Limb (tissue), 2 donors: ENCODE results near the gene CDC42BPB.

Experiments
- DNase-seq, 2 donors: peaks; one replicate each; pipeline ENCODE4 v3.0.0-alpha.2; 2016; ENCODE audit errors: extremely low spot score in 2 of 2

The CDC42BPB gene

GRCh38 chr14:102915292-102916110, 141.8 kb downstream of the CDC42BPB start:
- DNase-seq: no peak

- no peak for DNase-seq
Measured at GRCh38 chr14:102914474-102915291, 142.7 kb downstream of the CDC42BPB start.

DNA sequence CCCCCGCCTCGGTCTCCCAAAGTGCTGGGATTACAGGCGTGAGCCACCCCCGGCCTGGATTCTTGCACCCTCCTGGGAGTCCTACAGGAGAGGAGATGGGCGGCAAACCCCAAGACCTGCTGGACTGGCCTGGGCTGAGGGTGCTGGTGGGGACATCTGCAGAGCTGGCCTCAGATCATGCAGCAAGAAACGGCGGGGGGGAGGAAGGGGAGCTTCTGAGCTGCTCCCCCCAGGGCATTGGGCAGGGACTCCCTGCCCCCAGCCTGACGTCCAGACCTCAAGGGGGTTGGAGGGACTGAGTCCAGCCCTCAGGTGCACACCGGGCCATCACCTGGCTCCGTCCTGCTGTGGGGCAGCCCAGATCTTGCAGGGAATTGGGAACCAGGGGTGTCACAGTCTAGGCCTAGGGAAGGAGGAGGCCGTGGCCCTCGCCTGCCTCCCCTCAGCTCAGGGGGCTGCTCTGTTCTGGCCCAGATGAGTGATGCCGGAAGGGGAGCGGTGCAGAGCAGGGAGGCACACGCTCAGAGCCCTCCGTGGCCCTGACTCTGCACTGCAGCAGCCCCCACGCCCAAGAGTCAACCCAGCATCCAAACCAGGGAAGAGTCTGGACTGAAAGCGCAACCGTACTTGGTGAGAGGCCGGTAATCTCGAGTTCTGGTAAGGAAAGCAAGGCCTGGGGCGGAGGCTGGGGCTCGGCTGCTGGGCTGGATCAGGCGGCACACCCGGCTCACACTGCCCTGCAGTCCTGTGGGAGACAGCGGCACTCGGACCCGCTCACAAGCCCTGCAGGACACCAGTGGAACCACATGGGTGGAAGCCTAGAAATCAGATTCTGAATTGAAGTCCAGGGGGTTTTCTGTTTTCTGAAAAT, 143.8 kb downstream of the CDC42BPB start:
- DNase-seq: no peak

- DNase-seq: no peak
Measured at GRCh38 chr14:102911991-102912761, 145.2 kb downstream of the CDC42BPB start.

DNA sequence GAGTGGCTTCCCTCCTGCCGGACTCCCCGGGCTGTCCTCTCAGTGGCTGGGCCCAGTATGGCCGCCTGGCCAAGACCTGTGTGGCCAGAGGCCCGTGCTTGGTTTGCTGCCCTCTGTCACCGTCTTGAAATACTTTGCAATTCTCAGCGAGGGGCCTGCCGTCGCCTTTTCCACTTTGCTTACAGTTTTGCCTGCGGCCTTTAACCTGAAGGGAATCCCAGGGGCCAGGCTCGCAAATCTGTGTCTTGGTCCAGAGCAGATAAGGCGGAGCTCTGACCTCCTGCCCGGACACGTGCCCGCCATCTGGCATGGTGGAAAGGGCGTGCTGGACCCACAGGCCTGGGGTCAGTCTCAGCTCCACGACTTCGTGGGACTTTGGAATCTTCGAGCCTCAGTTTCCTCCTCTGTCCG, 145.8 kb downstream of the CDC42BPB start:
- no peak for DNase-seq

DNA sequence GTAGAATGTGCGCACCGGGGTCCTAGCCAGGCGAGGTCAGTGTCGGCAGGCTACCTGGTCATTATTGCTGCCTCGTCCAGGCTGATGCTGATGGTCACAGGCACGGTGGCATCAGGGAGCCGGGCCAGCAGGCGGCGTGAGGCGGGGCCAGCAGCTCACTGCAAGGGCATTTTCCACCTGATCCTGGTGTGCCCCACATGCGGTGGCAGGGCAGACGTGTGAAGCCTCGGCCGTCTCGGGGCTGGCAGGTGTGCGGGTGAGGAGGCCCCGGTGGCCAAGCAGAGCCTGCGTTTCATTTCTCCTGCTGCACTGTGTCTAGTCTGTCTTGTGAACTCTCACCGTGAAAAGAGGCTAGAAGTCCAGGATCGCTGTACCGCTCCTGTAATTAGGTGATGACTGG, 146.9 kb downstream of the CDC42BPB start:
- DNase-seq: no peak

- DNase-seq: no peak
Measured at GRCh38 chr14:102909911-102910310, 147.4 kb downstream of the CDC42BPB start.

DNA sequence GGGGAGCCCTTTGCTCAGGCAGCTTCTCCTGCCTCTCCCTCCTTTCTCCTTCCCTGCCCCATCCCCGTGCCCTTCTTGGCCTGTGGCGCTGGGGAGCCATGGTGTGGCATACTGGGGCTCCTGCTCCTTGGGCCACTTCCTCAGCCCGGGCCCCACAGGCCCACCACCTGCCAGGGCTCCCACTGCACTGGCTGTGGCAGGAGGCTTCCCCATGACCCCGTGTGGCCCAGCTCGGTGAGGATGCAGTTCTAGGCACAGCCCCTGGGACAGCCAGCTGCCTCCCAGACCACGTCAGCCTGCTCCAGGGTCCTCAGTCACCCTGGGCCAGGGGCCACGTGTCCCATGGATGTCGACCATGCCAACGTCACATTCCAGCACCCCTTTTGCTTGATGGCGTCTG, 147.9 kb downstream of the CDC42BPB start:
- no peak for DNase-seq

GRCh38 chr14:102908766-102909455, 148.4 kb downstream of the CDC42BPB start:
- DNase-seq: no peak

GRCh38 chr14:102907980-102908730, 149.2 kb downstream of the CDC42BPB start:
- DNase-seq: no peak

- DNase-seq: no peak
Measured at GRCh38 chr14:102907303-102907844, 150.0 kb downstream of the CDC42BPB start.

DNA sequence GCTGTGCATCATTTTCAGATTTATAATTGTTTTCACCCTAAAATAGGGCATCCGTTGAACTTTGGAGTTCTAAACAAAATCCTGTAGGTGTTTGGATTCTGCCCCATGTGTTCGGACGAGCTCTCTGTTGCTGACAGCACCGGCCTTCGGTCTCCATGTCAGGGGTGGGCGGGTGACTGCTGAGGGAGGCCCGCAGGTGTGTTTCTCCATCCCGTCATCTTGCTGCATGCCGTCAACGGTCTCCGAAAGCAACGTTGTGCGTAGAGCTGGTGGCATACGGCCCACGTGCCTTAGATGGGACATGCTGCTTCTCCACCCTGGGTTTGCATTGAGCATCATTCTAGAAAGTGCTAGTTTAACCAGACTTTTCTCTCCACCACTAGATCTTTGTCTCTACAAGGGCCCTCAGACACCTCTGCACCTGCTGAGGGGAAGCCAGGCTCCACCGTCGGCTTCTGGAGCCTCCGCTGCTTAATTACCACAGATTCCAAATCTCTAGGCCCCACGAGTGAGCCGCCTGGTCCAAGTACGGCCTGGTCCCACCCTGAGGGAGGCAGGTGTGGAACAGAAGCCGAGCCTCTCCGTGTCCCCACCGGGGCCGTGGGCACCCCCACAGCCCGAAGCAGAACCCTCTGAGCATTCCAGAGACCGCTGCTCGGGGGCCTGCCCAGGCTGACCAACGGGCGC, 150.6 kb downstream of the CDC42BPB start:
- no peak for DNase-seq

GRCh38 chr14:102905116-102906108, 151.9 kb downstream of the CDC42BPB start:
- no peak for DNase-seq

- no peak for DNase-seq
Measured at GRCh38 chr14:102903889-102904512, 153.3 kb downstream of the CDC42BPB start.

- DNase-seq: no peak
Measured at GRCh38 chr14:102903248-102903888, 154.0 kb downstream of the CDC42BPB start.

- no peak for DNase-seq
Measured at GRCh38 chr14:102902523-102903247, 154.7 kb downstream of the CDC42BPB start.
